Endothelial cell of umbilical vein (primary cell): ENCODE results near the gene SIAH3. TPM values are rescaled to one million over a fixed set of nuclear protein-coding genes. Genes with fewer than 3 reads are reported as not detected.

Experiments used
- BruUV-seq: library from RNA; stranded (reverse); fragments of 400-500 nt; replicated peaks from 2 replicates; lab custom pipeline; 2021; lab: Mats Ljungman, UMichigan
- CTCF ChIA-PET: fragments of 300-600, 350-600 bp; sonication (Branson Sonifier 250); formaldehyde crosslinking; loops from one replicate; lab custom pipeline; 2021; ENCODE audit warnings: antibody characterized with exemption, inconsistent platforms; lab: Charles Lee
- POLR2A ChIA-PET: fragments of 300-600, 350-600 bp; sonication (Branson Sonifier 250); formaldehyde crosslinking; loops from one replicate; lab custom pipeline; 2021; ENCODE audit warnings: antibody characterized with exemption, inconsistent platforms; lab: Charles Lee
- DNase-seq: peaks from one replicate; pipeline ENCODE4 v3.0.0-alpha.2; 2011; ENCODE audit warnings: low read depth, low spot score
- FAIRE-seq: peaks from 2 replicates; lab custom pipeline; 2011; peaks lifted over from hg19 to GRCh38; lab: Jason Lieb, UNC
- H2AFZ ChIP-seq: 2 replicates; pipeline ENCODE4 v1.6.0; 2012; ENCODE audit warnings: low read depth, low read length, control low read depth, inconsistent platforms
- H3K27ac ChIP-seq: 2 replicates; pipeline ENCODE4 v1.5.1; 2011; ENCODE audit warnings: low read depth, mild to moderate bottlenecking, control low read depth, low read length, moderate library complexity; ENCODE audit not compliant: insufficient read depth
- H3K27me3 ChIP-seq, 2 experiments: 2 replicates each; pipeline versions ENCODE4 v1.6.0 to v1.6.1; 2011; ENCODE audit warnings: low read length in 2 of 2, mixed read lengths in 1 of 2; ENCODE audit not compliant: control insufficient read depth in 2 of 2, insufficient read depth in 2 of 2
- H3K36me3 ChIP-seq, 2 experiments: 2 replicates in 1 of 2; 3 replicates in 1 of 2; pipeline ENCODE4 v1.5.1; 2011; ENCODE audit warnings: low read length in 2 of 2, mild to moderate bottlenecking in 1 of 2, moderate library complexity in 1 of 2; ENCODE audit not compliant: control insufficient read depth in 2 of 2, insufficient read depth in 2 of 2; ENCODE audit errors: extremely low read depth in 1 of 2
- H3K4me1 ChIP-seq: 3 replicates; pipeline ENCODE4 v1.5.1; 2011; ENCODE audit warnings: mild to moderate bottlenecking, low read length; ENCODE audit not compliant: control insufficient read depth, insufficient read depth; ENCODE audit errors: extremely low read depth
- H3K4me2 ChIP-seq: 2 replicates; pipeline ENCODE4 v1.6.1; 2011; ENCODE audit warnings: low read length, control low read depth, mixed read lengths; ENCODE audit not compliant: insufficient read depth
- H3K4me3 ChIP-seq, 3 experiments: fragments of 200-600 bp in 1 of 3; sonication (generic), shearing (Covaris generic) in 1 of 3; replicated peaks in 1 of 3; 2 replicates each; pipeline ENCODE4 v1.5.1; 2011 to 2016; ENCODE audit warnings: control low read depth in 3 of 3, low read length in 3 of 3, mild to moderate bottlenecking in 2 of 3, inconsistent platforms in 1 of 3, low read depth in 1 of 3, moderate library complexity in 1 of 3; ENCODE audit not compliant: insufficient read depth in 1 of 3
- H3K79me2 ChIP-seq: 2 replicates; pipeline ENCODE4 v1.6.0; 2012; ENCODE audit warnings: low read length, inconsistent platforms; ENCODE audit not compliant: control insufficient read depth, insufficient read depth
- H3K9ac ChIP-seq: replicated peaks from 2 replicates; pipeline ENCODE3; 2011; ENCODE audit warnings: low read length, control low read depth; ENCODE audit not compliant: insufficient read depth; ENCODE audit errors: extremely low read depth
- H3K9me1 ChIP-seq: replicated peaks from 3 replicates; pipeline ENCODE4 v1.6.0; 2011; ENCODE audit warnings: mild to moderate bottlenecking, low read length; ENCODE audit not compliant: control insufficient read depth, insufficient read depth; ENCODE audit errors: extremely low read depth
- H3K9me3 ChIP-seq: replicated peaks from 2 replicates; pipeline ENCODE4 v1.5.1; 2012; ENCODE audit warnings: low read length, inconsistent platforms; ENCODE audit not compliant: control insufficient read depth, insufficient read depth
- H4K20me1 ChIP-seq: replicated peaks from 2 replicates; pipeline ENCODE3; 2011; ENCODE audit warnings: mild to moderate bottlenecking, low read length; ENCODE audit not compliant: control insufficient read depth, insufficient read depth; ENCODE audit errors: extremely low read depth
- CTCF ChIP-seq, 2 donors: IDR thresholded peaks; 1 replicate in 1 of 2; 2 replicates in 1 of 2; pipeline ENCODE4 v1.5.1; 2011; ENCODE audit warnings: low read length in 2 of 2, mild to moderate bottlenecking in 2 of 2, moderate library complexity in 2 of 2, control low read depth in 1 of 2, inconsistent platforms in 1 of 2, low read depth in 1 of 2; ENCODE audit not compliant: insufficient read depth in 1 of 2; ENCODE audit errors: extremely low read depth in 1 of 2
- EZH2 ChIP-seq: IDR thresholded peaks from 2 replicates; pipeline ENCODE4 v1.6.1; 2012; ENCODE audit warnings: borderline replicate concordance, low read depth, mild to moderate bottlenecking, moderate library complexity, low read length, inconsistent platforms; ENCODE audit not compliant: severe bottlenecking
- FOS ChIP-seq: IDR thresholded peaks from 2 replicates; pipeline ENCODE4 v1.6.1; 2011; ENCODE audit warnings: mild to moderate bottlenecking, low read length, moderate library complexity, borderline replicate concordance; ENCODE audit not compliant: insufficient read depth
- GATA2 ChIP-seq: IDR thresholded peaks from 2 replicates; pipeline ENCODE4 v1.7.0; 2011; ENCODE audit warnings: low read depth, mild to moderate bottlenecking, moderate library complexity, mixed read lengths, low read length; ENCODE audit not compliant: insufficient read length, insufficient read depth
- JUN ChIP-seq: IDR thresholded peaks from 2 replicates; pipeline ENCODE4 v1.6.1; 2011; ENCODE audit warnings: borderline replicate concordance, low read depth; ENCODE audit not compliant: insufficient read length, insufficient read depth
- MAX ChIP-seq: IDR thresholded peaks from 2 replicates; pipeline ENCODE4 v1.6.1; 2011; ENCODE audit not compliant: insufficient read depth, insufficient read length
- MYC ChIP-seq: IDR thresholded peaks from one replicate; pipeline ENCODE4 v1.6.1; 2011; ENCODE audit warnings: mild to moderate bottlenecking, low read depth, low read length
- POLR2A ChIP-seq: IDR thresholded peaks from 2 replicates; pipeline ENCODE4 v1.6.1; 2012; ENCODE audit warnings: low read depth, mild to moderate bottlenecking, control low read depth, low read length
- POLR2AphosphoS5 ChIP-seq: IDR thresholded peaks from 2 replicates; pipeline ENCODE4 v1.6.1; 2012; ENCODE audit warnings: low read depth, mild to moderate bottlenecking, control low read depth, low read length, moderate library complexity; ENCODE audit not compliant: insufficient read depth
- dilution Hi-C: fragments of 300-500 bp; cut with MboI; formaldehyde crosslinking; loops from one replicate; pipeline ENCODE4 v1.15.0; 2019; ENCODE audit warnings: low sequenced_read_pairs; ENCODE audit not compliant: extremely low pct_ligation_motif_present
- intact Hi-C: fragments of 100-400 bp; cut with micrococcal nuclease; formaldehyde crosslinking; loops from one replicate; pipeline ENCODE4 v1.10.0; 2022
- polyA plus RNA-seq, 4 experiments: library from polyadenylated mRNA; depleted of rRNA in 3 of 4; stranded (reverse) in 3 of 4; unstranded in 1 of 4; fragments of >200 nt; gene quantifications; 2 replicates each; pipeline versions ENCODE4 v1.2.1 to v1.2.3, GENCODE V29; 2011 to 2012; ENCODE audit warnings: missing spikeins in 1 of 4
- total RNA-seq: library from RNA; stranded (reverse); gene quantifications from 2 replicates; pipeline ENCODE4 v1.2.3, GENCODE V29; 2021

SIAH3 gene
- total and polyA plus RNA-seq, 2 donors (not counting 3 experiments of a cell fraction or from before 2014, with no cell fraction given), result 0.03 TPM; not detected in 1

- dilution Hi-C loops (no loop called here), intact Hi-C loops (no loop called here)
- H3K9me1 ChIP-seq, result no peaks in the 10 kb centered on the region
- no peak overlapping the region for H3K27ac ChIP-seq
- FAIRE-seq (no peak), DNase-seq (no peak)
- ChIA-PET POLR2A (no interaction called here), CTCF (interaction anchor here (0.6 kb wide), 1 partner anchor 29 kb away, joined by 3 read pairs; no protein-coding TSS in a partner anchor)
- no peaks in the 10 kb centered on the region for H4K20me1 ChIP-seq
- BruUV-seq, result no TSS peak
- no peaks in the 10 kb centered on the region for H3K9me3 ChIP-seq
- no peaks in the 10 kb centered on the region for H3K4me1 ChIP-seq
- no peak overlapping the region for H3K4me2 ChIP-seq
- no peak overlapping the region for H3K9ac ChIP-seq
- H3K36me3 ChIP-seq, result no peaks in the 10 kb centered on the region
- no peak overlapping the region for H2AFZ ChIP-seq
- H3K27me3 ChIP-seq, result no peaks in the 10 kb centered on the region
- TF ChIP-seq JUN (no peak), EZH2 (no peak), POLR2A (no peak), FOS (no peak), GATA2 (no peak)
- H3K4me3 ChIP-seq, result no peak overlapping the region
- no peaks in the 10 kb centered on the region for H3K79me2 ChIP-seq
Observed at GRCh38 chr13:45778882-45779281, 72.7 kb downstream of the SIAH3 start.

GRCh38 chr13:45776748-45777147 lies 74.8 kb downstream of the SIAH3 start:
- H3K79me2 ChIP-seq, result no peaks in the 10 kb centered on the region
- intact Hi-C loops (no loop called here), dilution Hi-C loops (no loop called here)
- TF ChIP-seq MYC (no peak), CTCF (IDR thresholded peaks at IDR 0.05; ENCODE audit: extremely low read depth in 1 of 2, insufficient read depth in 1 of 2, low read depth in 1 of 2, low read length in 2 of 2) (no peak), FOS (no peak), POLR2AphosphoS5 (no peak), POLR2A (no peak), JUN (no peak), EZH2 (no peak), GATA2 (no peak), MAX (no peak)
- no TSS peak for BruUV-seq
- no peaks in the 10 kb centered on the region for H3K9me3 ChIP-seq
- H3K9ac ChIP-seq, result no peak overlapping the region
- no peak overlapping the region for H2AFZ ChIP-seq
- no peak for DNase-seq
- H3K36me3 ChIP-seq, result no peaks in the 10 kb centered on the region
- H3K27ac ChIP-seq, result no peak overlapping the region
- no peak for FAIRE-seq
- H4K20me1 ChIP-seq, result no peaks in the 10 kb centered on the region
- CTCF ChIA-PET, result no interaction called here
- H3K4me1 ChIP-seq, result no peaks in the 10 kb centered on the region
- POLR2A ChIA-PET, result no interaction called here
- H3K4me2 ChIP-seq, result no peak overlapping the region
- H3K27me3 ChIP-seq, result no peaks in the 10 kb centered on the region
- no peaks in the 10 kb centered on the region for H3K9me1 ChIP-seq
- no peak overlapping the region for H3K4me3 ChIP-seq
